EH (cell line): ENCODE measurements around the gene TBC1D5.

Experiments
- DNase-seq: peaks from one replicate; pipeline ENCODE4 v3.0.0-alpha.2; 2015; ENCODE audit warnings: low read depth

The TBC1D5 gene

DNA sequence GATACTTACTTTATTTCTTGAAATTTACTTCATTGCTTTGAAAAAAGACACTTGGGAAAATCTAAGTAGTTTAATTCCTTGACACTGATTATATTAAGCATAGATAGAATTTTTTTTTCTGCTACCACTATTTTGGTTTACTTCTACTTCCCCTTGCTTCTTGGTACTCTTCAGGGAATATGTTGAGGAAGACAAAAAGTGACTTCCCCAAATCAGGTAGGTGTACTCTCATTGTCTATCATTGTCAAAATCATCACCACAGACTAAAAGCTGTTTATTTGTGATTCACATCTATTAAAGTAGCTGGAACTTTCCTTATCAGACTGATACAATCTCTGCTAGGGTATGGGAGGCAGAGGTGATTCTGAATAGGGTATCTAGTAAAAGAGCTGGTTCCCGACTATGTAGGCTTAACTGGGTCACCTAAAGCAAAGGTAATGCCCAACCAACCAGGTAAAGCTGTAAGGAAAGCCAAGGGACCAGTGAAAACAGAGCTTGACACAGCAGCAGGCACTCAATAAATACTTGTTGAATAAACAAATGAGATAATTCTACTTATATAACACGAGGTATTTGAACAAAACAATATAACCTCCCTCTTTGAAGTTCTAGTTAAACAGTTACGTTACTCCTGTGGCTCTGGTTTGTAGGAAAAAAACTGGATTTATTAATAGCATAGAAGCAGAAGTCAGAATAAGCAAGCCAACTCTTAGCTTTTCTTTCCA, 510.7 kb downstream of the TBC1D5 start:
- DNase-seq: no peak

DNA sequence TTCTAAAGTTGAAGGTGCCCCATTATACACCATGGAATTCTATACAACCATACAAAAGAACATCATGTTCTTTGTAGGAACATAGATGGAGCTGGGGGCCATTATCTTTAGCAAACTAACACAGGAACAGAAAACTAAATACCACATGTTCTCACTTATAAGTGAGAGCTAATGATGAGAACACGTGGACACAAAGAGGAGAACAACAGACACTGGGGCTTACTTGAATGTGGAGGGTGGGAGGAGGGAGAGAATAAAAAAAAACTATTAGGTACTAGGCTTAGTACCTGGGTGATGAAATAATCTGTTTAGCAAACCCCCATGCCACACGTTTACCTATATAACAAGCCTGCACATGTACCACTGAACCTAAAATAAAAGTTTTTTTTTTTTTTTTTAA, 515.0 kb downstream of the TBC1D5 start:
- DNase-seq: no peak

DNA sequence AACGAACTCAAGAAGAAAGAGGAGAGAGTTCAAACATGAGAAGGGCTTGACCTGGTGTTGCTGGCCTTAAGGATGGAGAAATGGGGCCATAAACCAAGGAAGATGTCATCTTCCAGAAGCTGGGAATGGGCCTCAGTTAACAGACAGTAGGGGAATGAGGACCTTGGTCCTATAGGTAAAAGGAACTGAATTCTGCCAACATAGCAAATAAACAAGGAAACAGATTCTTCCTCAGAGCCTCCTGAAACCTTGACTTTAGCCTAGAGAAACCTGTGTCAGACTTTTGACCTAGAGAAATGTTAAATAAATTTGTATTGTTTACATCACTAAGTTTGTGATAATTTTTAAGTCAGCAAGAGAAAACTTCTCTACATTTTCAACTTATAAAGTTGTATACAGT, 520.9 kb downstream of the TBC1D5 start:
- no peak for DNase-seq

DNA sequence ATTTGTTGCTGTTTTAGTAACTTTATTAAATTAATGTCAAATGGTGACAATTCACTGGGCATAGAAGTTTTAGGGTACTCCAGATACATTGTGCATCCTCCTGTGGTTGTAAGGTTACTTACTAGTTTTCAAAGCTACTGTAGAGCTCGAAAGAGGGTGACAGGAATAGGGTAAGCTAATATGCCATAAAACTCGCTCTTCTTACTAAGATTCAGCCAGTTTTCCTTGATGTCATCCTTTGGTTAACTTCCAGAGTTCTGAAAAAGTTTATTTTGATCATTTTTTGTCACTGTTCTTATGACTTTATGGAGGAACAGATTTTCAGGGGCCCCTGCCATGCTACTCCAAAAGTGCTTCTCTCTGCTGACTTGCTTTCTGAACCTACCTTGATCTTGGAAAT, 522.8 kb downstream of the TBC1D5 start:
- DNase-seq: no peak

DNA sequence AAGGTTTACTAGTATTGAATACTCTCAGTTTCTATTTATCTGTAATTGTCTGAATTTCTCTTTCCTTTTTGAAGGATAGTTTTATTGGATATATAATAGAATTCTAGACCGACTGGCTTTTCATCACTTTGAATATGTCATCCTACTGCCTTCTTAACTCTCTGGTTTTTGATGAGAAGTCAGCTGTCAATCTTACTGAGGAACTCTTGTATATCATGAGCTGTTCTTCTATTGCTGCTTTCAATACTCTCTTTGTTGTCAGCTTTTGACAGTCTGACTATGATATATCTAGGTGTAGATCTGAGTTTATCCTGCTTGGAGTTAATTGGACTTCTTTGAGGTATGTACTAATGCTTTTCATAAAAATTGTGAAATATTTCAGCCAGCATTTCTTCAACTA, 523.8 kb downstream of the TBC1D5 start:
- no peak for DNase-seq

DNA sequence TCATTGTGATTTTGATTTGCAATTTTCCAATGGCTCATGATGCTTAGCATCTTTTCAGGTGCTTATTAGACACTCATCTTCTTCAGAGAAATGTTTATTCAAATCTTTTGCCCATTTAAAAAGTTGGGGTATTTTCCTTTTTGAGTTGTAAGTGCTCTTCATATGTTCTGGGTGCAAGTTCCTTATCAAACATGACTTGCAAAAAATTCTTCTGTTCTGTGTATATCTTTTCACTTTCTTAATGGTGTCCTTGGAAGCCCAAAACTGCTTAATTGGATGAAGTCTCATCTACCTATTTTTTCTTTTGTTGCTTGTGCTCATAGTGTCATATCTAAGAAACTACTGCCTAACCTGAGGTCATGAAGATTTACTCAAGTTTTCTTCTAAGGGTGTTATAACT, 524.8 kb downstream of the TBC1D5 start:
- no peak for DNase-seq

DNA sequence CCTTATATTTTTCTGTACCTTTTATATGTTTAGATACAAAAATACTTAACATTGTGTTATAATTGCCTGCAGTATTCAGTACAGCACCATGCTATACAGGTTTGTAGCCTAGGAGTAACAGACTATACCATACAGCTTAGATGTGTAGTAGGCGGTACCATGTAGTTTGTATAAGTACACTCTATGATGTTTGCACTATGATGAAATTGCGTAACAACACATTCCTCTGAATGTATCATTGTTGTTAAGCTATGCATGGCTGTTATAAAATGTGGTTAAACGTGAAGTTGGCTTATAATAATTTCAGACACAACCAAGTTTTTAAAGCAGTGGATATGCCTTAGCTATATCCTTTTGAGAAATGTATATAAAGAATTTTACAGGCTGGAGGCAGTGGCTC, 529.3 kb downstream of the TBC1D5 start:
- DNase-seq: peak; percentile 43

DNA sequence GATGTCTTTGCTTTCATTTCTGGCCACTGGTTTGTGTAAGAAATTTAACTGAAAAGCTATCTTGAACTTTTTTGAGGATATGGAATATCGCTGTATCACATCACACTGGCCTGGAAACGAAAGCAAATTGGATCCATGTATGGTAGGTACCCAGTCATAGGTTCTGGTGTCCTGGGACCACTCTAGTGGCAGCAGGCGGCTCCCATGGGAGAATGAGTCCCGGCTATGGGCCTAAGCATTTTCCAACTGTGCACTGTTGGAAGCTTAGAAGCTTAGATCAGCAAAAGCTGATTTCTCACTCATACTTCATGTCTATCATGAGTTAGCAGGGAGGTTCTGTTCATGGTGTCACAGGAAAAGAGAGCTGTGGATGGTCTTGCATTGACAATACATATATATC, 534.5 kb downstream of the TBC1D5 start:
- no peak for DNase-seq

DNA sequence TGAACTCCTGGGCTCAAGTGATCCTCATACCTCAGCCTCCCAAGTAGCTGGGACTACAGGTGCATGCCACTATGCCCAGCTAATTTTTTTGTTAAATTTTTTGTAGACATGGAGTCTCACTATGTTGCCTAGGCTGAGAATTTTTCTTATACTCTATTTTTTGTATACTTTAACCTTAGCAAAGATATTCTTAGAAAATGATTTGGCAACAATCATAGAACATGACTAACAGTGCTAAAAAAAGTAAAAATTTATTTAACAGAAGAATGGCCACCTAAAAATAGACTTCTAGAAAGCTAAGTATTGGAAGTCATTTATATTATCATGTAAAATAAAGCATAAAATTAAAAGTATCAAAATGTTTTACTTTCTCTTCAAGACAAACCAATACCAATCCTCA, 535.4 kb downstream of the TBC1D5 start:
- peak; percentile 36 for DNase-seq

DNA sequence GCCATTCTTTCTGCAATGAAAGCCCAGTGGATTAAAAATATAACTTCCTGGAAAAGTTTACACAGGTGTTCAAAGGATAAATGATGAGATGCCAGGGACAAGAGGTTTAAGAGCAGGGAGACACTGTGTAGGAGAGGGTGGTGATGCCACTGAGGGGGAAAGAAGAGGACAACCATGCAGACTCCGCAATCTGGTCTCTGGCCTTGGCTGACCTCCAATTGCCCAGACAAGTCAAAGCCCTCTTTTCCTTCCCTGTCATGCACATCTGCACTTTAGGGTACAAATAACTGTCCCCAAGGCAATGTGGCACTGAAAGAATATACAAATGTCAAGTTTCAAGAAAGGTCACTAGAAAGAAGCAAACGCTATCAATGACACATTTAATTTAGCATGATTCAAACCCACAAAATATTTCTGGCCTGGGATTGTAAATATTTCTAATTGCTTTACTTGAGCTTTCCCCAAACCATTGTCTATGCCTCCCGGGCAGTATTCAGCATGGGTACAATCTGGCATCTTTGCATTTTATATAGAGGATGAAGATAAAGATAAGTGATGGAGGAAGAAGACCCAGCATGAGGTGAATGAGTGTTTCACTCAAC, 538.3 kb downstream of the TBC1D5 start:
- peak; percentile 63 for DNase-seq

DNA sequence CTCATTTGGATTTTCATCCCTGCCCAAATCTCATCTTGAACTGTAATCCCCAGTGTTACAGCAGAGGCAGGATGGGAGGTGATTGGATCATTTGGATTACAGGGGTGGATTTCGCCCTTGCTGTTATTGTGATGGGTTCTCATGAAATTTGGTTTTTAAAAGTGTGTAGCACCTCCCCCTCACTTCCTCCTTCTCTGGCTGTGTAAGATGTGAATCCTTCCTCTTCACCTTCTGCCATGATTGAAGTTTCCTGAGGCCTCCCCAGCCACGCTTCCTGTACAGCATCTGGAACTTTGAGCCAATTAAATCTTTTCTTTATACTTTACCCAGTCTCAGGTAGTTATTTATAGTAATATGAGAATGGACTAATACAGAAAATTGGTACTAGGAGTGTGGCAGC, 540.9 kb downstream of the TBC1D5 start:
- DNase-seq: no peak

DNA sequence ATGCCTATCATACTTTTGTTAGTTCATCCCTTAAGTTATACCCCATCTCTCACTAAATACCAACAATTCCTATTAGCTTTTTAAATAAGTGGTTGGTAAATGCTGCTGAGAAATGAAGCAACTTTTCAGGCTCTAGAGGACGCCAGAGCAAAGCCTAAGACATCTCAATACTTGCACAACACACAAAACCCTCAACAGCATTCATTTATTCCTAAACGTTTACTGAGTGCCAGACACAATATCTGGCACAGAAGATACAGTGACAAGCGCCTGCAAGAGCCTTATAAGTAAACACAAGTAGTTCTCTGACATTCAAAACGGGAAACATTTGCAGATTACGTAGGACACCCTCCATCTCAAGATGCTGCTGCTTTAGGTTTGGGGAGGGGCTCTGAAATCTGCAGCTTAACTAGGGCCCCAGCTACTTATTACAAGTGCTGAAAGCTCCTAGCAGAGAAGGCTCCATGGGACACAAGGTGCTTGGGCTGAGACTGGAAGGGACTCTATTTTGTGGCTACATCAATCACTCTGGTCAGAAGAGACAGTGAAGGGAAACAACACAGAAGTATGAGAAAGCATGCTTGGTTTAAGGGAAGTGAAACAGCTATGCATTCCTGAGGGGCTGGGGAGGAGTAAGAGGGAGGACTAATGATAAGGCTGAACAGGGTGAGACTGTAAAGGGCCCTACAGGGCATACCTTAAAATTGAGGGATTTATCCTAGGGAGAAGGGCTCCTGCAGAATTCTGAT, 546.4 kb downstream of the TBC1D5 start:
- DNase-seq: peak; percentile 32

DNA sequence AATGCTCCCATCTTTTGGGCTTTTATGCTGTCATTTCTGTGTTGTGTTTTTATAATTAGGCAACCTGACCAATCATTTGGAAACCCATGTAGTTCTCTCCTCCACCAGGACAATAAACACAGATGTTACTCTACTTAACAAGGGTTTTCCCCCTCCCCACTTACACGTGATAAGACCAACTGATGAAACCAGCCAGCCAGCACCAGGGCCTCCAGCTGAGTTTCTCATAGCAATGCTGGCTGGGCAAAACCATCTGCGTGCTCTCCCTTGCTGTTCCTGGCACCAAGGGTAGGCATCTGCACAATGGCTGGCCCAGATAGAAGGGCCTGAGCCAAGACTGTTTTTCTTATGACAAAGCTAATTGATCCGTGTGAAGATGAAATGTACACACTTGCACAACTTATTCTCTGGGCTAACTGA, 547.2 kb downstream of the TBC1D5 start:
- DNase-seq: peak; percentile 5

DNA sequence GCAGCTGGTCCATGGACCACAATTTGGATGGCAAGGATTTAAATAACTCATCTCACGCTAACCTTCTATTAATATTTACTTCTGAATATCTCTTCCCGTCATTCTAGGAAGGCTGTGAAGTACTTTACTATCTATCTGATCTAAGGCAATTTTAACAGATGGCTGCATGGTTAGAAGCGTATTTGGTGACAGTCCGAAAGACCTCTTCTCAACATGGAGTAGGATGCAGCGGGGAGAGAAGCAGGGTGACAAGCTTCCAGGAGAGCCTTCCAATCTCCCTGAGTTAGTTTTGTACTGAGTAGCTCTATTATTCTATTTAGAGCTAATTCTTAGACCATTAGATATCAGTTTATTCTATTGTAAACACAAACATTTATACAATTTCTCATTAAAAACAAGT, 548.3 kb downstream of the TBC1D5 start:
- no peak for DNase-seq

DNA sequence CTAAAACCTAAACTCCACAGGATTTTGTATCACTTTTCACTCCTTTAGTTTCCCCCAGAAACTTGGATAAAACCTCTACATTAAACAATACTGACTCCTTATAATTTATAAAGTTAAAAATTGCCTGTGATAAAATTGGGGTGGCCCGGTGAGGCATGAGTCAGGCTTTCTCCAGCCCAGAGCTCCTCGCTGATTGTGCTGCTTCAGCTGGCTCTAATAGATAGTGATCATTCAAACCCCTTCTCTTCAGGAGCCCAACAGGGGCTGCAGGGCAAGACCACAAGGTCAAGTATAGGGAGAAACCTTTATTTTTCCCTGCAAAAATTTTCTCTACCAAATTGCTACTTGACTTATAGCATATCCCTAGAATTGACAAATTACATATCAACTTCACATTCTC, 549.4 kb downstream of the TBC1D5 start:
- DNase-seq: no peak

DNA sequence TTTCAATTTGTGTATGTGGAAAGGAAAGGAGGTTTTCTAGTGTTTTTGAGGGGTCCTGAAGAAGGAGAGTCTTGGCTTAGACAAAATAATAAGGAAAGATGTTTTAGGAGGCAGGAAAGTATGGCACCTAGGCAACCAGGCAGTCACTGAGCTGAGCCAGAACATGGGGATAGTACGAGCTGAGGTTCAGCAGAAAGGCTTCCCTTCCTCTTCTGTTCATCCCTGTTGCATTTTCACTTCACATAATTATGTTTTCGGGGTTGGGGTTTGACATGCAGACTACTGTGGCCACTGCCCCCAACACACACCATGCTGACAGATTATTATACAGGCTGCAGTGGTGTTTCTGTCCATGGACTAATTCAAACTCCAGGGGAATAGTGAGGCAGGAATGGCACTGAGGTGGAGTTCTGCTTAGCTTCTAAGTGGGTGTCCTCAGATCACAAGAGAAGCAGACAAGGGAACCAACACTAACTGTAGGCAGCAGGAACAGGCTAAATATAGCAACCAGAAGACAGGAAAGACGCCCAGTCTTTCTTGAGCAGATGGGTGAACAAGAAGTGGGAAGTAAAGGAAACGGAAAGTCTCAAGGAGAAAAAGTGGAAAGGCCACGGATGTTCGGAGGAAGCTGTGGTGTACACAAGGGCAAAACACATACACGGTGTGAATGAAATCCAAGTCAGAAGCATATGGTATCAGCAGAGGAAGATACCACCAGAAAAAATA, 551.9 kb downstream of the TBC1D5 start:
- DNase-seq: no peak

DNA sequence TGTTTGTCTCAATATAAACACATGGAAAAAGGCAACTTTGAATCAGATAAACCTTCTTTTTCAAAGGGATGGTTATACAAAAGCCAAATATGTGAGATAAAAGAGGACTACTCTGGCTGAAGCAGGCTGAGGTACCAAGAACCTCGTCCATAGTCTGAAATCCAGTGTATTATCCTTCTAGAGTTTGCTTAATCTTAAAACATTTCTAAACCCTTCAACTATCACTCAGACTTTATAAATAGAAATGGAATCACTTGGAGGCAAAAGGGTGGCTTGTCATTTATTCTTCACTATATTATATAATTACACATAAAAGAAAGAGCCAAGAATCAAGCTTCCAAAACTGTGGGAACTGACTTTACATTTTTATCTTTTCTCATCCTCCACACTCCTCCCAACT, 554.1 kb downstream of the TBC1D5 start:
- DNase-seq: no peak

DNA sequence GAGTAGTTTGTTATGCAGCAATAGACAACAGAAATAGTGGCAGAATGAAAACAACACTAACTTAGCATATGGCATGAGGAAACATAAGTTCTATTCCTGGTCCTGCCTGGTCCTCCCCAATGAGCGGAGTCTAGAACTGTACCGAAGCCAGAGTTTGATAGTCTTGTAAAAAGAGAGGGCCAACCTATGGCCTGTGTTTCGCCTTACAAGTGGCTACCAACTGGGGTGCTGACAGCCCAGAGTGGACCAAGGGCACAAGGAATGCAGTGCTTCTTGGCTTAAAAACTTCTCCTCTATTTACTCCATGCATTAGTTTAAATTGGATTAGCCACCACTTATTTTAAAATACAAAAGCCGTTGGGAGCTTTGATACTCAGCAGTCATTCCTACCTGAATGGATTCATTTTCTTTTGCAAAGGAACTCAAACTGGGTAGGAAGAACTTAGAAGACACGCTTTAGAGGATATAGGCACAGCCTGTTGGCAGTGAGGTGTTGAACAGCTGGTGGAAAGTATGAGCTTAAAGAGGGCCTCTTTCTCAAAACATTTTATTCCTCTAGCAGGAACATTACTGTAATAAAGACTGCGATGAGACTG, 554.7 kb downstream of the TBC1D5 start:
- no peak for DNase-seq

DNA sequence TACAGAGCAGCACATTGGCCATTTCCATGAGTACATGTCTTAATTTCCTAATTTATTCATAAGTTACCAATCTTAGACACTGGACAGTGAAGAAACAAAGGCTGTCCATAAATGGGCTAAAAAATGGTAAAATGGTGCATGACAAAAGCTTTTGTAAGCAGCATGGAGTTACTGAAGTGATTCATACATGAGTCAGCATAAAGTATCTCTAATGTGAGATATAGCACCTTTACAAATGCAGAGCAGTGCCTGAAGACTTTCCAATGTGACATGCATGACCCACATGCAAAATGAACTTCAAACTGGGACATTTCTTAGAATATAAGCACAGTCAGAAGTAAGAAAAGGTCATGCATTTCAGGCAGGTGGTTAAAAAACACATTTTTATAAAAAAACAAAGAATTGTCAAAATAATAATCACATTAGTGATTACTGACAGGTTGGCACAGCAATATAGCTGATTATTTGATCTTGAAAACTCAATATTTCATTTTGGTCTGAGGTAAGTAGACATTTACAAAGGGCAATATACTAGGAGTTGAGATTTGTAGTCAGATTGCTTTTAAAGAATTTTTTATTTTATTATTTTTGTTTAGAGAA, 558.4 kb downstream of the TBC1D5 start:
- peak; percentile 65 for DNase-seq

DNA sequence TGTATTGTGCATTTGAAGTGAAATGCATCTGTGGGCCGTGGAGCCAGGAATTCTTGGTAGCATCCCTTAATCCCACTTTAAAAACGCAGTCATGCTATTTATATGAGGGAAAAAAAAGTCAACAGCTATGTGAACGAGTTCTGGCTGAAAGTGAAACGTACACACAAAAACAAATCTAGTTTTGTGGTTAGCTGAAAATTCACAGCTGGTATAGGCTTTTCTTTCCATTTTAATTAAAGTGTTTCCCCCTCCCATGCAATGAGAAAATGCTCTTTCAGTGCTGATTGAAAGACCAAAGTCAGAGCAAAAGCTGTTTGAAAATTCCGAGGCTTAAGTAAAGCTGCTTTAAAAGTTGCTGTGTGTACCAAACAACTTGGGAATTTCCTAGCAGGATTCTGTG, 560.3 kb downstream of the TBC1D5 start:
- no peak for DNase-seq

DNA sequence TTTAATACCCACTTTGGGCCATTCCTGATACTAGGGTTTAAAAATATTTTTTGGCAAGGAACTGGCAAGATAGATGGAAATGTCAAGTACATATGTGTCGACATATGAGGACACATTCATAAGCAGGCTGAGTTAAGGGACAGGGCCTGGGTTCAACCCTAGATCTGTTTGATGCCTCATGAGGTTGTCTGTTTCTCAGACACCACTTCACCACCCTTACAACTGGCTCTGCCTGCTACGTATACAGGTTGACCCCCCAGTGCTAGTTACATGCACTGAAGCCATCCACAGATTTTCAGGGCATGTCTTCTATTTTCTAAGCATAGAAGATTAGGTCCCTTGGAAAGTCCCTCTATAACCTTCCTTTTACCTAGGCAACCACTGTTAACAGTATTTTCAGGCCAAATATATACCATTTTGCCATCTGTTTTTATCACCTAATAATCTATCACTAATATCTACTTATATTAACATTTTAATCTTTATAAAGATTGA, 561.0 kb downstream of the TBC1D5 start:
- DNase-seq: no peak
